OCI-LY3 (cell line): ENCODE data around the gene GCG.

Experiments
- H2AFZ ChIP-seq: fragments of 200-600, 300-600 bp; shearing (Covaris generic); 2 replicates; pipeline ENCODE4 v1.6.0; 2014; ENCODE audit warnings: antibody characterized with exemption, low read depth, low read length
- H3K27ac ChIP-seq: fragments of 200-600, 300-600 bp; sonication (generic); 2 replicates; pipeline ENCODE4 v1.5.1; 2014; ENCODE audit warnings: mild to moderate bottlenecking, low read length, moderate library complexity, mixed read lengths
- H3K27me3 ChIP-seq: fragments of 200-600, 300-600 bp; sonication (generic); 2 replicates; pipeline ENCODE4 v1.6.1; 2014; ENCODE audit warnings: low read depth, low read length, mixed read lengths
- H3K36me3 ChIP-seq: fragments of 200-600, 300-600 bp; sonication (generic); replicated peaks from 2 replicates; pipeline ENCODE3; 2014; ENCODE audit warnings: low read depth, low read length, mixed read lengths
- H3K4me1 ChIP-seq: fragments of 300-600, 200-600 bp; sonication (generic); 2 replicates; pipeline ENCODE4 v1.6.1; 2014; ENCODE audit warnings: low read length, mixed read lengths
- H3K4me2 ChIP-seq: fragments of 200-600, 300-600 bp; sonication (generic); 2 replicates; pipeline ENCODE4 v1.6.1; 2014; ENCODE audit warnings: low read length, mixed read lengths
- H3K4me3 ChIP-seq: fragments of 300-600, 200-600 bp; sonication (generic); 2 replicates; pipeline ENCODE4 v1.5.1; 2014; ENCODE audit warnings: antibody characterized with exemption, mild to moderate bottlenecking, low read length, moderate library complexity
- H3K79me2 ChIP-seq: fragments of 300-600, 200-600 bp; shearing (Covaris generic); 2 replicates; pipeline ENCODE4 v1.6.1; 2014; ENCODE audit warnings: mild to moderate bottlenecking, low read length, mixed read lengths
- H3K9ac ChIP-seq: fragments of 300-600, 200-600 bp; shearing (Covaris generic); 2 replicates; pipeline ENCODE4 v1.6.0; 2014; ENCODE audit warnings: mild to moderate bottlenecking, low read length, moderate library complexity
- H3K9me3 ChIP-seq: fragments of 200-600, 300-600 bp; shearing (Covaris generic); 2 replicates; pipeline ENCODE4 v1.6.1; 2014; ENCODE audit warnings: low read length, mixed read lengths; ENCODE audit not compliant: insufficient read depth
- H4K20me1 ChIP-seq: fragments of 200-600, 300-600 bp; sonication (generic); 2 replicates; pipeline ENCODE4 v1.6.1; 2016; ENCODE audit warnings: low read length, mixed read lengths; ENCODE audit not compliant: insufficient read depth
- EZH2phosphoT487 ChIP-seq: fragments of 200-600 bp; shearing (Covaris generic); IDR thresholded peaks from 2 replicates; pipeline ENCODE4 v1.6.1; 2018; ENCODE audit warnings: antibody characterized with exemption, mixed run types, low read depth
- TF ChIP-seq, protein P1 (sequence below): fragments of 200-600, 300-600 bp; sonication (generic); IDR thresholded peaks from 2 replicates; pipeline ENCODE4 v1.5.1; 2014; ENCODE audit warnings: antibody characterized with exemption, low read length, low read depth

Gene GCG

DNA sequence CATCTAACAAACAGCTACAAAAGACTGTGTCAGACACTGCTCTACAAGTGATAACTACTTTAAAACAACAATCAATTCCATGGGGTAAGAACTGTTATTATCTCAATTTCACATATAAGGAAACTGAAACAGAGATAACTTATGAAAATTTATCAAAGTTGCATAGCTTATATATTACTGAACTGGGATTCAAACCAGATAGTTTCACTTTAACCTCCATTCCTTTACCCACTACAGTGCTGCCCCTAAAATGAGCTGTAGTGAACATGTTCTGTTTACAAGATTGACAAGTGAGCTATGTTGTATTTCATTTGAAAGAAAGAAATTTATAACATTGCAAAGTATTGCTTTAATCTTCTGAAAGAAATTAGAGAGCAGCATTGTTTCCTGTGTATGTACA, 14.1 kb upstream of the GCG start:
- TF ChIP-seq EZH2phosphoT487, result no peak
- TF ChIP-seq, protein P1, sequence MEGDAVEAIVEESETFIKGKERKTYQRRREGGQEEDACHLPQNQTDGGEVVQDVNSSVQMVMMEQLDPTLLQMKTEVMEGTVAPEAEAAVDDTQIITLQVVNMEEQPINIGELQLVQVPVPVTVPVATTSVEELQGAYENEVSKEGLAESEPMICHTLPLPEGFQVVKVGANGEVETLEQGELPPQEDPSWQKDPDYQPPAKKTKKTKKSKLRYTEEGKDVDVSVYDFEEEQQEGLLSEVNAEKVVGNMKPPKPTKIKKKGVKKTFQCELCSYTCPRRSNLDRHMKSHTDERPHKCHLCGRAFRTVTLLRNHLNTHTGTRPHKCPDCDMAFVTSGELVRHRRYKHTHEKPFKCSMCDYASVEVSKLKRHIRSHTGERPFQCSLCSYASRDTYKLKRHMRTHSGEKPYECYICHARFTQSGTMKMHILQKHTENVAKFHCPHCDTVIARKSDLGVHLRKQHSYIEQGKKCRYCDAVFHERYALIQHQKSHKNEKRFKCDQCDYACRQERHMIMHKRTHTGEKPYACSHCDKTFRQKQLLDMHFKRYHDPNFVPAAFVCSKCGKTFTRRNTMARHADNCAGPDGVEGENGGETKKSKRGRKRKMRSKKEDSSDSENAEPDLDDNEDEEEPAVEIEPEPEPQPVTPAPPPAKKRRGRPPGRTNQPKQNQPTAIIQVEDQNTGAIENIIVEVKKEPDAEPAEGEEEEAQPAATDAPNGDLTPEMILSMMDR, result no peak
- Histone ChIP-seq H3K9ac (no peak overlapping the region), H2AFZ (no peak overlapping the region), H3K27ac (no peak overlapping the region), H3K36me3 (no peaks in the 10 kb centered on the region), H3K4me3 (no peak overlapping the region), H3K4me2 (peak overlapping the region; percentile 39), H4K20me1 (no peaks in the 10 kb centered on the region), H3K4me1 (peaks cover 22% of the 10 kb centered on the region), H3K9me3 (no peaks in the 10 kb centered on the region), H3K79me2 (no peaks in the 10 kb centered on the region), H3K27me3 (no peaks in the 10 kb centered on the region)

DNA sequence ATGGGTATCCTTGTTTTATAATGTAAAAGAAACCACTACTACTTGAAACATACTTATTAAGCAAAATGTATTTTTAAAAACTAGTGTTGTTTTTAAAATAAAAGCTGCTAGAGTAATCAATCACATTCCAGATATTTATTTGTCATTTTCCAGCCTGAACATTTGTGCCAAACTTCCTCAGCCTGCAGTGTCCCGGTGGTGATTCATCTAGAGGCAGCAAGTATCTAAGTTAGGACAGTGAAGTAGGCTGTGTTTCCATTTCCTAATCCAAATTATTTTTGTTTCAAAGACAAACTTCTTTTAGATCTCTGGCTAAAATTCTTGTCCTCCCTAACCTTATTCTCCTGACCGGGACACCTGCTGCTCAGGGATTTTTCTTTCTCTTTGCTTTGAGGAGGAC, 12.8 kb upstream of the GCG start:
- Histone ChIP-seq H3K27ac (no peak overlapping the region), H3K27me3 (no peaks in the 10 kb centered on the region), H4K20me1 (no peaks in the 10 kb centered on the region), H3K4me3 (no peak overlapping the region), H3K9me3 (no peaks in the 10 kb centered on the region), H3K4me2 (no peak overlapping the region; the same call in 1 of the 2 replicates), H3K9ac (no peak overlapping the region), H3K36me3 (no peaks in the 10 kb centered on the region), H3K79me2 (no peaks in the 10 kb centered on the region), H2AFZ (no peak overlapping the region), H3K4me1 (peaks cover 22% of the 10 kb centered on the region)
- TF ChIP-seq, protein P1, result no peak
- no peak for TF ChIP-seq EZH2phosphoT487

DNA sequence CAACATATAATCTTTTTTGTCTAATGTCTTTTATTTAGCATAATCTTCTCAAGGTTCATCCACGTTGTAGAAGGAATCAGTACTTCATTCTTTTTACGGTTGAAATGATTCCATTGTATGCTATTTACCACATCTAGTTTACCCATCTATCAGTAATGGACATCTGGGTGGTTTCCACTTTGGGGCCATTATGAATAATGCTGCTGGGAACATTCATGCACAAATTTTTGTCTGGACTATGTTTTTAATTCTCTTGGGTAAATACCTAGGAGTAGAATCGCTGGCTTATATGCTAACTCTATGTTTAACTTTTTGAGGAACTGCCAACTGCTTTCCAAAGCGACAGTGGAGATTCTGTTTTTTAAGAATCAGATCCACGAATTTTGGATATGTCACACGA, 7.4 kb upstream of the GCG start:
- Histone ChIP-seq H2AFZ (no peak overlapping the region), H3K27ac (no peak overlapping the region), H3K79me2 (no peaks in the 10 kb centered on the region), H3K9ac (no peak overlapping the region), H3K4me3 (no peak overlapping the region), H3K9me3 (no peaks in the 10 kb centered on the region), H3K27me3 (peaks cover 11% of the 10 kb centered on the region), H4K20me1 (no peaks in the 10 kb centered on the region), H3K36me3 (no peaks in the 10 kb centered on the region), H3K4me2 (no peak overlapping the region), H3K4me1 (no peaks in the 10 kb centered on the region)
- TF ChIP-seq, protein P1, result no peak
- TF ChIP-seq EZH2phosphoT487, result no peak

DNA sequence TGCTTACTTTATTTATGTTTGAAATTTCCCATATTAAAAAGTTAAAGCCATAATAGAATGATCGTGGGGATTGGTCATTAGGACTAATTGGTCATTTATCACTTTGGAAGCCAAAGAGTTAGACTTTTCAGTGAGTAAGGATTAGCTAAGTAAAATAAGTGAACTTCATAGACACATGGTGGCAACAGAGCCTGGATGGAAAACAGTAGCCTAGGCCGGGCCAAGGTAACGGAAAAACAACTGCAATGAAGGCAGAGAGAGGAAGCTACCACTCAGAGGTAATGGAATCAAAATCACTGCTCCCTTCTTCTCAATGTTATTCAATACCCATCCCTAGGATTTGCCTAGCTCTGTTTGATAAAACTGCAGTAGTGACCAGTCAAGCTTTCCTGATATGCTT, 4.1 kb upstream of the GCG start:
- no peak overlapping the region for H3K4me3 ChIP-seq
- peaks cover 25% of the 10 kb centered on the region for H3K27me3 ChIP-seq
- no peaks in the 10 kb centered on the region for H3K9me3 ChIP-seq
- H3K9ac ChIP-seq, result no peak overlapping the region
- no peak overlapping the region for H2AFZ ChIP-seq
- no peaks in the 10 kb centered on the region for H3K36me3 ChIP-seq
- H3K27ac ChIP-seq, result no peak overlapping the region
- H3K4me1 ChIP-seq, result peaks cover 5% of the 10 kb centered on the region; the same call in 1 of the 2 replicates
- no peak for TF ChIP-seq EZH2phosphoT487
- TF ChIP-seq, protein P1, result no peak
- H4K20me1 ChIP-seq, result no peaks in the 10 kb centered on the region
- H3K79me2 ChIP-seq, result no peaks in the 10 kb centered on the region
- H3K4me2 ChIP-seq, result no peak overlapping the region
